DLD1 (cell line): ENCODE results near the gene CATSPER3.

Experiments used
- in situ Hi-C: cut with HindIII; loops from 2 replicates; pipeline ENCODE4 v1.10.0; 2017; ENCODE audit warnings: low sequenced_read_pairs

CATSPER3 gene

GRCh38 chr5:135027697-135028615, 60.2 kb downstream of the CATSPER3 start:
- in situ Hi-C loops = no loop called here

DNA sequence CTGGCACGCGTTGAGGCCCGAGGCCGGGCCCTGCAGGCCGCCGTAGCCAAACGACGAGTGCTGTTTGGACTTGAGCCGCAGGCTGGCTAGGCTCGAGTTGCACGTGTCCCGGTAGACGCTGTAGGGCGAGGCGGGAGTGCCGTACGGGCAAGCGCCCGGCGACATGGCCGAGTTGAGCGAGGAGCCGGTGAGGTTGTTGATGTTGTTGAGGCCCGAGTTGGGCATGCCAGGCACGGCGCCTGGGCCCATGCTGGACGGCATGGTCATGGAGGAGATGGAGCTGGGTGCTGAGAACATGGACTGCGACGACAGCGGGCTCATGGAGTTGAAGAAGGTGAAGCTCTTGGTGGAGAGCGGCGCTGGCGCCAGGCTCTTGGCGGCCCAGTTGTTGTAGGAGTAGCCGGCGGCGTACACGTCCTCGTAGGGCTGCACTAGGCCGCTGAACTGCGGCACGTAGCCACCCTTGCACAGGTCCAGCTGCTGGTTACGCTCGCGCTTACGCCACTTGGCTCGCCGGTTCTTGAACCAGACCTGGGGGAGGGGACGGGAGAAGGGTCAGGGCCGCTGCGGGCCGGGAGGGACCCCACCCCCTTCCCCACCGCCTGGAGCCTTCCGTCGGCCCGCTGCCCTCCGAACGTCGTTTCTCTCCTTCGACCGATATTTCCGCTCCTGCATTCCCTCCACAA, 61.2 kb downstream of the CATSPER3 start:
- in situ Hi-C loops = no loop called here

DNA sequence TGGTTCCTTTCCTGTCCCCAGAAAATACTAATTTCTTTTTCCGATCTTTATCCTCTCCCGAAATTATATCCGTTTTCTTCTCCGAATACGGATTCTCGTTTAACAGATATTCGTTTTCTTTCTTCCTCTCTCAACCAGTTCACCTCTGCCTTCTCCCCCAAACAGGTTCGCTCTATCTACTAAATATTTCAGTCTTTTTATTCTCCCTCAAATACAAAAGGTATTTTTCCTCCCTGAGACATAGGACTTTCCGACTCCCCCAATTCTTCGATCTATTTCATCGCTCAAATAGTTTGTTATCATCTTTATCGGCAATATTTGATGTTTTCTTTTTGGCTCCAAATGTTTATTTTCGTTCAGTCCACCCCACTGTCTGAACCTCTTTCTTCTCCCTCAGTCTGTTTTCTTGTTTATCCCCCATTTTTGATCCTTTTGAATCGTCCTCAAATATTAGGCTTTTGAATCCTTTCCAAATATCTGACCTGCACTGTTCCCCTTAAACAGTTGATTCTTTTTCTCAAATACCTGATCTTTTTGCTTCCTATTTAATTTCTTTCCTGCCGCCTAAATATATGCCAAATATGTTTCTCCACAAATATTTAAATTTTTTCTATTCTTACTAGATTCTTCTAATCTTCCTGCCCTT, 61.9 kb downstream of the CATSPER3 start:
- in situ Hi-C loops = no loop called here

DNA sequence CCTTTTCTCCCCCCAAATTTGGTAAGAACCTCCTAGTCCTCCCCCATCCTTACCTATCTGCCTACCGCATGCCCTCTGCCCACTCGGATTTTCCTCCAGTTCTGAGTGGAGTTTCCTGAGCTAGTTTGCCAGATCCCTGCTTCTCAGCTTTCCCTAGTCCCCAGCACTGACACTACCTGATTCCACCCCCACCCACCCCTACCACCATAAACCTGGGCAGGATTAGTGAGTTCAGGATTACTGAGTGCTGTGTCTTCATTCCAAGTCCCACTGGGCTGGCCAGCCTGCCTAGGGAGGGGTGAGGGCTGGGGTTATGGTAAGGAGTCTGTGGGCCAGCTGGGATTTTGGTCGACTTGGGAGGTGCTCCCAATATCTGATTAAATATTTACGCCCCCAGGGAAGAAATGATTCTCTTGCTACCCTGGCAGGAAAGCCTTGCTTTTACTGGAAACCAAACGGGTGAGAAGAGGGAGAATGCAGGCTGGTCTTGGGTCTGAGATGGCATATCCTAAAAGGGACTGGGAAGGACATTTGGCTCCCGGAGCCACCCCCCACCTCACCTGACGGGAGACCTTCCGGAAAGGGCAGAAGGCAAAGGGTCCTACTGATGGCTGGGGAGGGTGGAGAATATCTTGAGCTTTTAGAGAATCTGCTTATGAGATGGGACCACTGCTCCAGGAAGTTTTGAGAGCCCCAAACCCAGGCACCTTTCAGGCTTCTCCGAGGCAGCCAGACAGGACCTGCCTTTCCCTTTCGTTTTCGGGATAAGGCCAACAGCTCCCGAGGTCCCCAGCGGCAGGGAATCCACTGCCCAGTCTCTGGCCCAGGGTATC, 62.6 kb downstream of the CATSPER3 start:
- in situ Hi-C loops = no loop called here

- in situ Hi-C loops = no loop called here
These were observed 63.5 kb downstream of the CATSPER3 start for GRCh38 chr5:135030956-135031812.

GRCh38 chr5:135031813-135032694, 64.3 kb downstream of the CATSPER3 start:
- in situ Hi-C loops = no loop called here

DNA sequence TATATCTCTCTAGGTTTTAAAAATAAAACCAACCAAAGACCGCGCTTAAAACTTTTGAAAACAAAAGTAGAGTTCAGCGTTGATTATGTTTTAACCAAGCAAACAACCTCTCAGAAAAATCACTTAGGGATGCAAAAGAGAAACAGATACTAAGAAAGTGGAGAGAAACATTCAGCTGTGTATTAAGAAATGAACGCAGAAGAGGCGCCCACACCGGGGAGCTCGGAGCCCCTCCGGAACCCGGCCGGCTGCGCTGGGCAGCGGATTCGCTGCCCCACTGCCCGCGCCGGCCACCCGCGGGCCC, 64.9 kb downstream of the CATSPER3 start:
- in situ Hi-C loops = no loop called here

DNA sequence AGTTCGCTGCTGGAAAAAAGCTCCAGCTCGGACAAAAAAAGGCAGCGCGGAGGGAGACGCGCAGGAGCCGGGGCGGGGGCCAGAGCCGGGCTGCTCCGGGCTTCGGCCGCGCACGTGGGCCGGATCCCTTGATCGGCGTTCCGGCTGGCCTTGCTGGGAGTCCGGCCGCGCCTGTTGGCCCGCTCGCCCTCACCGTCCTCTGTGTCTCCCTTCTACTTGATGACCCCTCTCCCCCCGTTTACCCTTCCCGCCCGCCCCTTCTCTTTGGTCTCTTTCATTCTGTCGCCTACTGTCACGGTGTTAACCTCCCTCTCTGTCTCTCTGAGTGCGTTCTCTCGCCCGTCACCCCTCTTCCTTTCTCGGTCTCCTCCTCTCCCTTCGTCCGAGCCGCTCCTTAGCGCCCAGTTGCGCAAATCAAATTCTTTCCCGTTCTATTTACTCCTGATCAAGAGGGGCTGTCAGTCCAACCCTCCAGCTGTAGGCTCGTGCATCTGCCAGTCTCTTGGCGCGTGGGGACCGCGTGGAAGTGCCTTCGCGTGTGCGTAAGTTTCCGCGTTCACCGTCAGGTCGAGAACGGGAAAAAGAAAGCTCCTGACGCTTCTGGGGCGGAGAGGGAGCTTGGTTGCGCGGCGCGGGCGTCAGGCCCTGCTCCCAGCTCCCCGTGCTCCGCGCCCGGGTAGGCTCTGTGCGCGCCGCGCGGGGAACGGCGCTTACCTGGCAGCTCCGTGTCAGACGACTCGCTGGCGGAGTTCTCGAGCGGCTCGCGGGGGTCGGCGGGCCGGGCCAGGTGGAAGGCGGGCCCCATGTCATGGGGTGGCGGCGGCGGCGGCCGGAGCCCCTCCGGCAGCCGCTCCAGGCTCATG, 65.5 kb downstream of the CATSPER3 start:
- in situ Hi-C loops = no loop called here

DNA sequence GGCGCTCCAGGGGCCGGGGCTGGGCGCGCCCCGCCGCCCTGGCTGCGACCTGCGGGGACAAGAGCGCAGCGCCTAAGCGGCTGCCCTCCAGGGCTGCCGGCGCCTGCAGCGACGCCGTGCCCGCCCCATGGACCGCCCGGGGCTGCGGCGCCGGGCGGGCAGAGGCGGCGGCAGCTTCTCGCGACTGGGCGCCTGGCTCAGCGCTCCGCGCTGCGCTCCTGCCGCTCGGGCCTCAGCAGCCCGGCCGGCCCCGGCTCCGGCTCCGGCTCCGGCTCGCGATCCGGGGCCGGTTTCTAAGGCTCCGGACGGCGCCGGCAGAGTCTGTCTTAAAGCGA, 66.2 kb downstream of the CATSPER3 start, which contains the start of gene PITX1:
Gene PITX1 (minus strand): TSS at position 328 of the 335 bp plus-strand sequence. CDS start 347 bp downstream, outside the sequence.
- in situ Hi-C loops = no loop called here

GRCh38 chr5:135034236-135034962, 66.7 kb downstream of the CATSPER3 start:
- in situ Hi-C loops = no loop called here

DNA sequence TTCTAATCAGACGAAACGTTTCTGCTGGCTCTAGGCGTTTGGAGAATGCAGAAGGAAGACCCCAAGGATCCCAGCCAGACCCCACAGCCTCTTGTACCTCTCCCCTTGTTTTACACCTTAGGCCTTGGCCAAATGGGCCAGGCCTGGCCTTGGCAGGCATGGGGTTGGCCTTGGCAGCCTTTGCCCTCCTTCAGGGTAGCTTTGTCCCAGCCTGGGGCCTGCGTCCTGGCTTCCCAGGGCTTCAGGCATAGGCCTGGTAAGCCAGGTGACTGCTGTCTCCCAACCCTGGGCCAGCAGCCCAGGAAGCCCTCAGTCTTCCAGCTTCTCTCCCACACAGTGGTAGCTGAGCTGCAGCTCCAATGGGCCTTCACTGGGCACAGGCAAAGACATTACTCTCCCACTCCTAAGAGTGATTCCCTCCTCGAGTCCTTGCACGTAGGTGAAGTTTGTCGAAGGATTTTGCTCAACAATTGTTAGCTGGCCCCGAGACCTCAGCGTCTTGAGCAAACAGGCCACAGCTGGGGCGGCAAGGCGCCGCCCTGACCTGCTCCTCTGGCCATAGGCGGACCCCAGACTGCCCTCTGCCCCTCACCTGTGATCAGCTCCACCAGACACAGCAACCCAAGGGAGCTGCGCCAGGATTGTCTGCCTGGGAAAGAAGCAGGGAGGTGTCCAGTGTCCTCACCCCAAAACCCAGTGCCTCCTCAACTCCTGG, 67.4 kb downstream of the CATSPER3 start:
- in situ Hi-C loops = no loop called here

- in situ Hi-C loops = no loop called here
These were observed 67.9 kb downstream of the CATSPER3 start for GRCh38 chr5:135035678-135036030.

DNA sequence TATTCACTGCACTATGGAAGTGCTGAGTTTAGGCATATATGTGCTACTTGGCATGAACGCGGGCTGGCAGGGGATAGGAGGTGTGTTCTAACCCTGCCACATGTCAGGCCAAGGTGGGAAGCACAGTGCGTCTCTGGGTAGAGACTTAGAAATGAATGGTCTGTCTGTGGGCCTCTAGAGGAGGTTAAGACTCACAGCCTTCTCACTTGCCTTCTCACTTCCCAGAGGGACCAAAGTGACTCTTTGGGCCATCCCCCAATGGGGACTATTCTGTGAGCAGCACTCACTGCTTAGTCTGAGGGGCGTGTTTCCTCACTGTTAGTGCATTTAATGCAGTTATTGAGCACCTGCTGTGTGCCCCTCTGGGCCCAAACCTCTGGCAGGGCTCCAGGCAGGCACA, 68.7 kb downstream of the CATSPER3 start:
- in situ Hi-C loops = no loop called here

DNA sequence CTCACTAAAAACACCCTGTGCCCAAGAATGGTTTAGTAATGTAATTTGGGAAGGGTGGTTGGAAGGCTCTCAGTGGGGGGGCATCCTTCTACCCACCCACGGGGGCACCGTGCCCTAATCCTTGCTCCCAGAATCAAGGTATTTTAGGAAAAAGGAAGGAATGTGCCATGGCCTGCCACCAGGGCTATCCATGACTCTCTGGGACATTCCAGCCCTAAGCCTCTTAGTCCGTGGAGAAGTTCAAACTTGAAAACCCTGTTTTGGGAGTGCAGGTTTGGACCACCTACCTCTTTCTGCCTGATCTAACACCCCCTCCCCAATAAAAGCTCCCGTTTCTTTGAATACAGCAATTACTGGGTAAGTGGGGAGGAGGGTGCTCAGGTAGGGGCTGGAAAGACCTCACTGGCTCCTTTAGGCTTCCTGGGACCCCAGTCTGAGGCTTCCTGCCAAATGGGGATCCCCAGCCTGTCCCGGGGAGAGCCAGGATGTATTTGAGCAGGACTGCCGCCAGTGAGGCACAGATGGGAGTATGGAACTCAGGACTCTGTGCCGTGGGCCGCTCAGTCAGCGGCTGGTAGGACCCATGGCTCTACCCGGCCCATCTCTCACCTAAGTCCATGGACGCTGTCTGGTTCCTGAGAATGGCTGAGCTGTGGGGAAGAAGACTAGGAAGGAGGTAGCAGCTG, 70.0 kb downstream of the CATSPER3 start:
- in situ Hi-C loops = no loop called here

DNA sequence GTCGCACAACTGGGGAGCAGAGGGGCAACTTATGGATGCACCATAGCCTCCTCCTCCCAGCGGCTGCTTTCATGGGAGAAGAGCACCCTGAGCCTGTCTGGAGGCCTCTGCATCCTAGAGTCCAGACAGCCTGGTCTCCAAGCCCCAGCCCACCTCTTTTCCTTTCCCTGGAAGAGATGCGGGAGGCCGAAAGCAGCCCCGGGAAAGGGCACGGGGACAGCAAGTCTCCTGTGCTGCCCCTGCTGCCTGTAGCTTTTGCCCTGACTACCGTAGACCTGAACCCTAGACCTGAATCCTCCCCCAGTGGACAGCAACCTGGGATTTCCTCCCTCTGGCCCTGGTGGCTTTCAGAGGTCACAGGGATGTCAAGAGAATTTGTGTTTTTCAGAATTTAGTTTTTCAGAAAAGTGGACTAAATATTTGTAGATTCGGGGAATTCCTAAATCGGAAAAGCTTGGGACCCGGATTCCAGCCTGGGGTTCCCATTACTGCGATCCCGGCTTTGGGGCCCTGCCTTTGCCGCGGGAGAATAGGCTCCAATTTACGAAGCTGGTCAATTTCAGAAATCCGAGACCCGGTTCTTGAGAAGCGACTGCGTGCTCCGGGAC, 70.6 kb downstream of the CATSPER3 start:
- in situ Hi-C loops = no loop called here

DNA sequence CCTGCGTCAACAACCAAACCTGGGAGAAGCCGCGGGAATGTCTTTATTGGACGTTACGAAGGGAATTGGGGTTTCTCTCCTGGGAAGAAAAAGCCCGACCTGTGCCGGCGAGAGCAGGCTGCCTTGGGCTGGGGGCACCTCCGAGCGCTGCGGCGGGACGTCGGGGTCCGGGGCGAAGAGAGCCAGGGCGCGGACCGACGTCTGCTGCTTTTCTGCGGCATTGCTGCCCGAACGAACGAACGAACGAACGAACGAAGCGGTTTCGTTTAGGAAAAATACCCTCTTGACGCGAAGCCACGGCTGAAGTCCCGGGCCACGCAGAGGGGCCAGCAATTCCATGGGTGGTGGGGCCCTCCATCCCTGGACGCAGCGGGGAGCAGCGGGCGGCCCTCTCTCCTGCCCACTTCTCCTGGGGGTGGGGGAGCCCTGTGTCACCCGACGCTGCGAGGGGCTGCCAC, 71.1 kb downstream of the CATSPER3 start:
- in situ Hi-C loops = no loop called here
